HepG2 (cell line): ENCODE data around the gene GFRA4. TPM values are rescaled to one million over a fixed set of nuclear protein-coding genes. Genes with fewer than 3 reads are reported as not detected.

Source experiments
- CBX2 ChIP-seq, 2 experiments: fragments of 200-600 bp in 1 of 2; sonication (generic); formaldehyde crosslinking in 1 of 2; IDR thresholded peaks; 2 replicates each; pipeline versions ENCODE4 v1.7.0 to v1.8.1; 2018 to 2022; ENCODE audit warnings: low read depth in 2 of 2, low read length in 1 of 2, mild to moderate bottlenecking in 1 of 2, missing genetic modification reagents in 1 of 2
- KMT2B ChIP-seq: IDR thresholded peaks from 2 replicates; pipeline ENCODE4 v1.6.1; 2016; ENCODE audit warnings: missing genetic modification reagents, missing compliant biosample characterization
- RARA ChIP-seq: IDR thresholded peaks from 2 replicates; pipeline ENCODE4 v1.6.1; 2016; ENCODE audit warnings: missing genetic modification reagents, missing compliant biosample characterization
- RORA ChIP-seq: sonication (generic); formaldehyde crosslinking; IDR thresholded peaks from 2 replicates; pipeline ENCODE4 v1.5.0; 2020; ENCODE audit warnings: mild to moderate bottlenecking, missing genetic modification reagents, moderate library complexity
- ZNF30 ChIP-seq: sonication (generic); formaldehyde crosslinking; IDR thresholded peaks from 2 replicates; pipeline ENCODE4 v1.5.0; 2020; ENCODE audit warnings: mild to moderate bottlenecking, missing genetic modification reagents
- ZNF350 ChIP-seq: sonication (generic); formaldehyde crosslinking; IDR thresholded peaks from 2 replicates; pipeline ENCODE4 v1.4.0; 2020; ENCODE audit warnings: mild to moderate bottlenecking, low read depth, missing genetic modification reagents, borderline replicate concordance
- polyA plus RNA-seq, 8 experiments: library from polyadenylated mRNA; depleted of rRNA in 3 of 8; stranded (reverse) in 7 of 8; unstranded in 1 of 8; fragments of >200 nt; fragmentation: Illumina TruSeq in 4 of 8; extraction: Trizol in 4 of 8; gene quantifications; 2 replicates each; pipeline versions ENCODE4 v1.2.1 to v1.2.3, GENCODE V29; 2011 to 2016; ENCODE audit warnings: low read depth in 4 of 8, missing spikeins in 1 of 8, mixed read lengths in 1 of 8; ENCODE audit not compliant: insufficient read depth in 1 of 8
- total RNA-seq, 5 experiments: library from RNA; depleted of rRNA; stranded (reverse); fragments of >200 nt; fragmentation: Illumina TruSeq; extraction: Trizol; gene quantifications; 2 replicates each; pipeline ENCODE4 v1.2.3, GENCODE V29; 2016; ENCODE audit warnings: low read depth in 1 of 5
- TF ChIP-seq, protein P1 (sequence below): sonication (generic); formaldehyde crosslinking; IDR thresholded peaks from 2 replicates; pipeline ENCODE4 v1.4.0; 2020; ENCODE audit warnings: missing genetic modification reagents, borderline replicate concordance
- TF ChIP-seq, protein P2 (sequence below): sonication (generic); formaldehyde crosslinking; IDR thresholded peaks from 2 replicates; pipeline ENCODE4 v1.4.0; 2020; ENCODE audit warnings: missing genetic modification reagents
- TF ChIP-seq, protein P3 (sequence below): sonication (generic); formaldehyde crosslinking; IDR thresholded peaks from 2 replicates; pipeline ENCODE4 v1.5.0; 2020; ENCODE audit warnings: missing genetic modification reagents
- TF ChIP-seq, protein P4 (sequence below): sonication (generic); formaldehyde crosslinking; IDR thresholded peaks from 2 replicates; pipeline ENCODE4 v1.4.0; 2020; ENCODE audit warnings: missing genetic modification reagents
- TF ChIP-seq, protein P5 (sequence below): sonication (generic); formaldehyde crosslinking; IDR thresholded peaks from 2 replicates; pipeline ENCODE4 v1.4.0; 2020; ENCODE audit warnings: missing genetic modification reagents
- TF ChIP-seq, protein P6 (sequence below): sonication (generic); formaldehyde crosslinking; IDR thresholded peaks from 2 replicates; pipeline ENCODE4 v1.5.0; 2020; ENCODE audit warnings: missing genetic modification reagents

The GFRA4 gene
- total and polyA plus RNA-seq, 2 of the 13 experiments (the other 11 are each of a cell fraction or from before 2014, with no cell fraction given), result not detected

DNA sequence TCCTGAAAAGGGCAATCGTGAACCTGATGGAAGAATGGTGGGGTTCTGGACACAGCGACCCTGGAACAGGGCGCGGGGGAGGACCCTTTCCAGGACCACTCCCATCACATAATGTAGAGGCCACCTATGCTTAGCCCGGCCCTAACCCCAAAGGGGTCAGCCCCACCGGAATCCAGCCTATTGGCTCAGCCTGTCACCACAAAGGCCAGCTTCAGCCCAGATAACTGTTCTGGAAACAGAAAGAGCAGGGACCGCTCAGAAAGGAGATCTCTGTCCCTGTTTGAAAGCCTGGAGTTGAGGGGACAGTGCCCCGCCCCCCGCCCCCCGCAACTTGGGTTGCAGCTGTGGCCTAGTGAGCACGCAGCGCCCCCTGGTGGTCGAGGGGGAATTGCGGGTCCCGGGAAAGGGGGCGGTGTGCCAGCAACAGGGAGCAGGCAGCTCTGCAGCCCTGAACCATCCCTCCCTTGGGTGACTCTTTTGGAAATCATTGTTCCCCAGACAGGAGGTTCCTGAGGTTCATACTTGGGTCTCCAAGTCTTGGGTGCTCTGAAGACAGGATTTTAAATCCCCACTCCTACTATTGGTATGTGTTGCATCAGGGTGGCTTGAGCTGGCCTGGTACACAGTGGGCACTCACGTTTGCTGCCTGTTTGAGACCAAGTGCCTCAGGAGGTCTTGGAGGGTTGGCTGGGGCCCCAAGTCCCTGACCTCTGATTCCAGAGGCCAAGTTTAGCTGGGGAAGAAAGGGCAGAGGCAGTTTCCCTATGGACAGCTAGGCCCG lies 47.7 kb upstream of the GFRA4 start (continued):
- TF ChIP-seq, protein P1, sequence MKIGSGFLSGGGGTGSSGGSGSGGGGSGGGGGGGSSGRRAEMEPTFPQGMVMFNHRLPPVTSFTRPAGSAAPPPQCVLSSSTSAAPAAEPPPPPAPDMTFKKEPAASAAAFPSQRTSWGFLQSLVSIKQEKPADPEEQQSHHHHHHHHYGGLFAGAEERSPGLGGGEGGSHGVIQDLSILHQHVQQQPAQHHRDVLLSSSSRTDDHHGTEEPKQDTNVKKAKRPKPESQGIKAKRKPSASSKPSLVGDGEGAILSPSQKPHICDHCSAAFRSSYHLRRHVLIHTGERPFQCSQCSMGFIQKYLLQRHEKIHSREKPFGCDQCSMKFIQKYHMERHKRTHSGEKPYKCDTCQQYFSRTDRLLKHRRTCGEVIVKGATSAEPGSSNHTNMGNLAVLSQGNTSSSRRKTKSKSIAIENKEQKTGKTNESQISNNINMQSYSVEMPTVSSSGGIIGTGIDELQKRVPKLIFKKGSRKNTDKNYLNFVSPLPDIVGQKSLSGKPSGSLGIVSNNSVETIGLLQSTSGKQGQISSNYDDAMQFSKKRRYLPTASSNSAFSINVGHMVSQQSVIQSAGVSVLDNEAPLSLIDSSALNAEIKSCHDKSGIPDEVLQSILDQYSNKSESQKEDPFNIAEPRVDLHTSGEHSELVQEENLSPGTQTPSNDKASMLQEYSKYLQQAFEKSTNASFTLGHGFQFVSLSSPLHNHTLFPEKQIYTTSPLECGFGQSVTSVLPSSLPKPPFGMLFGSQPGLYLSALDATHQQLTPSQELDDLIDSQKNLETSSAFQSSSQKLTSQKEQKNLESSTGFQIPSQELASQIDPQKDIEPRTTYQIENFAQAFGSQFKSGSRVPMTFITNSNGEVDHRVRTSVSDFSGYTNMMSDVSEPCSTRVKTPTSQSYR (CRISPR knock-in tag), result peak; percentile 58; the same call in 1 of the 2 replicates
- TF ChIP-seq, protein P2, sequence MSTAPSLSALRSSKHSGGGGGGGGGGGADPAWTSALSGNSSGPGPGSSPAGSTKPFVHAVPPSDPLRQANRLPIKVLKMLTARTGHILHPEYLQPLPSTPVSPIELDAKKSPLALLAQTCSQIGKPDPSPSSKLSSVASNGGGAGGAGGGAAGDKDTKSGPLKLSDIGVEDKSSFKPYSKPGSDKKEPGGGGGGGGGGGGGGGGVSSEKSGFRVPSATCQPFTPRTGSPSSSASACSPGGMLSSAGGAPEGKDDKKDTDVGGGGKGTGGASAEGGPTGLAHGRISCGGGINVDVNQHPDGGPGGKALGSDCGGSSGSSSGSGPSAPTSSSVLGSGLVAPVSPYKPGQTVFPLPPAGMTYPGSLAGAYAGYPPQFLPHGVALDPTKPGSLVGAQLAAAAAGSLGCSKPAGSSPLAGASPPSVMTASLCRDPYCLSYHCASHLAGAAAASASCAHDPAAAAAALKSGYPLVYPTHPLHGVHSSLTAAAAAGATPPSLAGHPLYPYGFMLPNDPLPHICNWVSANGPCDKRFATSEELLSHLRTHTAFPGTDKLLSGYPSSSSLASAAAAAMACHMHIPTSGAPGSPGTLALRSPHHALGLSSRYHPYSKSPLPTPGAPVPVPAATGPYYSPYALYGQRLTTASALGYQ (CRISPR knock-in tag), result no peak
- TF ChIP-seq, protein P3, sequence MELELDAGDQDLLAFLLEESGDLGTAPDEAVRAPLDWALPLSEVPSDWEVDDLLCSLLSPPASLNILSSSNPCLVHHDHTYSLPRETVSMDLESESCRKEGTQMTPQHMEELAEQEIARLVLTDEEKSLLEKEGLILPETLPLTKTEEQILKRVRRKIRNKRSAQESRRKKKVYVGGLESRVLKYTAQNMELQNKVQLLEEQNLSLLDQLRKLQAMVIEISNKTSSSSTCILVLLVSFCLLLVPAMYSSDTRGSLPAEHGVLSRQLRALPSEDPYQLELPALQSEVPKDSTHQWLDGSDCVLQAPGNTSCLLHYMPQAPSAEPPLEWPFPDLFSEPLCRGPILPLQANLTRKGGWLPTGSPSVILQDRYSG (CRISPR knock-in tag), result no peak
- TF ChIP-seq RORA (CRISPR knock-in tag) (no peak), KMT2B (CRISPR knock-in tag) (no peak), CBX2 (IDR thresholded peaks at IDR 0.05; ENCODE audit: low read depth, low read length) (no peak), CBX2 (CRISPR knock-in tag; IDR thresholded peaks at IDR 0.05; ENCODE audit: low read depth) (no peak), RARA (no peak), ZNF30 (no peak), ZNF350 (CRISPR knock-in tag) (0 out of 2 replicates have a peak, but pooled peaks have one; percentile 46)
- TF ChIP-seq, protein P4, sequence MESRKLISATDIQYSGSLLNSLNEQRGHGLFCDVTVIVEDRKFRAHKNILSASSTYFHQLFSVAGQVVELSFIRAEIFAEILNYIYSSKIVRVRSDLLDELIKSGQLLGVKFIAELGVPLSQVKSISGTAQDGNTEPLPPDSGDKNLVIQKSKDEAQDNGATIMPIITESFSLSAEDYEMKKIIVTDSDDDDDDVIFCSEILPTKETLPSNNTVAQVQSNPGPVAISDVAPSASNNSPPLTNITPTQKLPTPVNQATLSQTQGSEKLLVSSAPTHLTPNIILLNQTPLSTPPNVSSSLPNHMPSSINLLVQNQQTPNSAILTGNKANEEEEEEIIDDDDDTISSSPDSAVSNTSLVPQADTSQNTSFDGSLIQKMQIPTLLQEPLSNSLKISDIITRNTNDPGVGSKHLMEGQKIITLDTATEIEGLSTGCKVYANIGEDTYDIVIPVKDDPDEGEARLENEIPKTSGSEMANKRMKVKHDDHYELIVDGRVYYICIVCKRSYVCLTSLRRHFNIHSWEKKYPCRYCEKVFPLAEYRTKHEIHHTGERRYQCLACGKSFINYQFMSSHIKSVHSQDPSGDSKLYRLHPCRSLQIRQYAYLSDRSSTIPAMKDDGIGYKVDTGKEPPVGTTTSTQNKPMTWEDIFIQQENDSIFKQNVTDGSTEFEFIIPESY, result no peak
- TF ChIP-seq, protein P5, sequence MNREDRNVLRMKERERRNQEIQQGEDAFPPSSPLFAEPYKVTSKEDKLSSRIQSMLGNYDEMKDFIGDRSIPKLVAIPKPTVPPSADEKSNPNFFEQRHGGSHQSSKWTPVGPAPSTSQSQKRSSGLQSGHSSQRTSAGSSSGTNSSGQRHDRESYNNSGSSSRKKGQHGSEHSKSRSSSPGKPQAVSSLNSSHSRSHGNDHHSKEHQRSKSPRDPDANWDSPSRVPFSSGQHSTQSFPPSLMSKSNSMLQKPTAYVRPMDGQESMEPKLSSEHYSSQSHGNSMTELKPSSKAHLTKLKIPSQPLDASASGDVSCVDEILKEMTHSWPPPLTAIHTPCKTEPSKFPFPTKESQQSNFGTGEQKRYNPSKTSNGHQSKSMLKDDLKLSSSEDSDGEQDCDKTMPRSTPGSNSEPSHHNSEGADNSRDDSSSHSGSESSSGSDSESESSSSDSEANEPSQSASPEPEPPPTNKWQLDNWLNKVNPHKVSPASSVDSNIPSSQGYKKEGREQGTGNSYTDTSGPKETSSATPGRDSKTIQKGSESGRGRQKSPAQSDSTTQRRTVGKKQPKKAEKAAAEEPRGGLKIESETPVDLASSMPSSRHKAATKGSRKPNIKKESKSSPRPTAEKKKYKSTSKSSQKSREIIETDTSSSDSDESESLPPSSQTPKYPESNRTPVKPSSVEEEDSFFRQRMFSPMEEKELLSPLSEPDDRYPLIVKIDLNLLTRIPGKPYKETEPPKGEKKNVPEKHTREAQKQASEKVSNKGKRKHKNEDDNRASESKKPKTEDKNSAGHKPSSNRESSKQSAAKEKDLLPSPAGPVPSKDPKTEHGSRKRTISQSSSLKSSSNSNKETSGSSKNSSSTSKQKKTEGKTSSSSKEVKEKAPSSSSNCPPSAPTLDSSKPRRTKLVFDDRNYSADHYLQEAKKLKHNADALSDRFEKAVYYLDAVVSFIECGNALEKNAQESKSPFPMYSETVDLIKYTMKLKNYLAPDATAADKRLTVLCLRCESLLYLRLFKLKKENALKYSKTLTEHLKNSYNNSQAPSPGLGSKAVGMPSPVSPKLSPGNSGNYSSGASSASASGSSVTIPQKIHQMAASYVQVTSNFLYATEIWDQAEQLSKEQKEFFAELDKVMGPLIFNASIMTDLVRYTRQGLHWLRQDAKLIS (CRISPR knock-in tag), result no peak
- TF ChIP-seq, protein P6, sequence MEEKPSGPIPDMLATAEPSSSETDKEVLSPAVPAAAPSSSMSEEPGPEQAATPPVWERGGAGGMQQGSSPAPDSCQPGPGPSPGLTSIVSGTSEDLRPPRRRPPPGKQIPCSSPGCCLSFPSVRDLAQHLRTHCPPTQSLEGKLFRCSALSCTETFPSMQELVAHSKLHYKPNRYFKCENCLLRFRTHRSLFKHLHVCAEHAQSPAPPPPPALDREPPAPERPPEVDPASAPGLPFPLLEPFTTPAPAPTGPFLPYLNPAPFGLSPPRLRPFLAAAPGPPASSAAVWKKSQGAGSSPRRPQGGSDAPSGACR (CRISPR knock-in tag), result no peak
